Osteocyte (in vitro differentiated cells): ENCODE results near the gene MAP1LC3B2. TPM values are rescaled to one million over a fixed set of nuclear protein-coding genes. Genes with fewer than 3 reads are reported as not detected.

Source experiments
- DNase-seq: peaks from one replicate; pipeline ENCODE4 v3.0.0; 2021; ENCODE audit warnings: mixed read lengths; ENCODE audit not compliant: unreplicated experiment; ENCODE audit errors: extremely low spot score
- H3K27ac Mint-ChIP-seq: one replicate; pipeline ENCODE4 v1.8.0; 2021; ENCODE audit warnings: mild to moderate bottlenecking, mixed read lengths; ENCODE audit not compliant: unreplicated experiment
- H3K27me3 Mint-ChIP-seq: one replicate; pipeline ENCODE4 v1.8.0; 2021; ENCODE audit warnings: mixed read lengths; ENCODE audit not compliant: unreplicated experiment
- H3K36me3 Mint-ChIP-seq: one replicate; pipeline ENCODE4 v1.8.0; 2021; ENCODE audit warnings: mixed read lengths; ENCODE audit not compliant: unreplicated experiment
- H3K4me1 Mint-ChIP-seq: one replicate; pipeline ENCODE4 v1.8.0; 2021; ENCODE audit warnings: mixed read lengths; ENCODE audit not compliant: unreplicated experiment
- H3K4me3 Mint-ChIP-seq: one replicate; pipeline ENCODE4 v1.8.0; 2021; ENCODE audit warnings: mild to moderate bottlenecking, moderate library complexity, mixed read lengths; ENCODE audit not compliant: unreplicated experiment
- H3K9me3 Mint-ChIP-seq: one replicate; pipeline ENCODE4 v1.8.0; 2021; ENCODE audit warnings: mixed read lengths; ENCODE audit not compliant: unreplicated experiment
- CTCF ChIP-seq: fragments of 200-600 bp; sonication (generic); IDR thresholded peaks from 2 replicates; pipeline ENCODE4 v1.5.0; 2021; ENCODE audit warnings: antibody characterized with exemption, mild to moderate bottlenecking, moderate library complexity
- total RNA-seq: library from RNA; stranded (reverse); gene quantifications from 2 replicates; pipeline ENCODE4 v1.2.1, GENCODE V29; 2021

Gene MAP1LC3B2
- total RNA-seq, 1 donor from 2014 or later = 2.1 TPM

- Mint-ChIP-seq H3K27ac (no peak overlapping the region), H3K36me3 (no peaks in the 10 kb centered on the region), H3K27me3 (peaks cover 13% of the 10 kb centered on the region), H3K4me1 (peaks cover 13% of the 10 kb centered on the region), H3K4me3 (no peak overlapping the region), H3K9me3 (no peaks in the 10 kb centered on the region)
- no peak for TF ChIP-seq CTCF
- no peak for DNase-seq
Observed at GRCh38 chr12:116616536-116617248, 57.5 kb downstream of the MAP1LC3B2 start.

GRCh38 chr12:116619246-116619645 is 60.1 kb downstream of the MAP1LC3B2 start:
- Mint-ChIP-seq H3K36me3 (peaks cover 3% of the 10 kb centered on the region), H3K9me3 (peaks cover 8% of the 10 kb centered on the region), H3K27ac (no peak overlapping the region), H3K4me3 (no peak overlapping the region), H3K4me1 (peaks cover 11% of the 10 kb centered on the region), H3K27me3 (peaks cover 28% of the 10 kb centered on the region)
- TF ChIP-seq CTCF = no peak
- no peak for DNase-seq

GRCh38 chr12:116620124-116620491 is 60.9 kb downstream of the MAP1LC3B2 start:
- no peak for DNase-seq
- no peak overlapping the region for H3K4me3 Mint-ChIP-seq
- H3K27ac Mint-ChIP-seq = no peak overlapping the region
- TF ChIP-seq CTCF = no peak
- peaks cover 9% of the 10 kb centered on the region for H3K4me1 Mint-ChIP-seq
- peaks cover 28% of the 10 kb centered on the region for H3K27me3 Mint-ChIP-seq
- H3K9me3 Mint-ChIP-seq = peaks cover 8% of the 10 kb centered on the region
- peaks cover 3% of the 10 kb centered on the region for H3K36me3 Mint-ChIP-seq

- Mint-ChIP-seq H3K27me3 (peaks cover 25% of the 10 kb centered on the region), H3K9me3 (peaks cover 8% of the 10 kb centered on the region), H3K27ac (no peak overlapping the region), H3K4me1 (peaks cover 6% of the 10 kb centered on the region), H3K4me3 (no peak overlapping the region), H3K36me3 (peaks cover 3% of the 10 kb centered on the region)
- TF ChIP-seq CTCF = no peak
- no peak for DNase-seq
Observed at GRCh38 chr12:116620492-116621191, 61.5 kb downstream of the MAP1LC3B2 start.

- peaks cover 3% of the 10 kb centered on the region for H3K4me1 Mint-ChIP-seq
- no peak overlapping the region for H3K27ac Mint-ChIP-seq
- TF ChIP-seq CTCF = no peak
- DNase-seq = no peak
- no peak overlapping the region for H3K4me3 Mint-ChIP-seq
- H3K27me3 Mint-ChIP-seq = peaks cover 25% of the 10 kb centered on the region
- peaks cover 3% of the 10 kb centered on the region for H3K36me3 Mint-ChIP-seq
- H3K9me3 Mint-ChIP-seq = peaks cover 8% of the 10 kb centered on the region
Observed at GRCh38 chr12:116621194-116621593, 62.0 kb downstream of the MAP1LC3B2 start.
